Hematopoietic multipotent progenitor cell treated with erythropoietin and hydrocortisone succinate and interleukin-3 and kit ligand, for 17 days (in vitro differentiated cells): ENCODE data around the gene RELN.
"Not testable (repeated sequence)": the region's sequence is repeated elsewhere in the genome, so short reads cannot be mapped to it uniquely, and the experiment has no call there.

Experiments used
- DNase-seq: peaks from one replicate; pipeline ENCODE4 v3.0.0-alpha.2; 2015; ENCODE audit warnings: low spot score

The RELN gene

DNA sequence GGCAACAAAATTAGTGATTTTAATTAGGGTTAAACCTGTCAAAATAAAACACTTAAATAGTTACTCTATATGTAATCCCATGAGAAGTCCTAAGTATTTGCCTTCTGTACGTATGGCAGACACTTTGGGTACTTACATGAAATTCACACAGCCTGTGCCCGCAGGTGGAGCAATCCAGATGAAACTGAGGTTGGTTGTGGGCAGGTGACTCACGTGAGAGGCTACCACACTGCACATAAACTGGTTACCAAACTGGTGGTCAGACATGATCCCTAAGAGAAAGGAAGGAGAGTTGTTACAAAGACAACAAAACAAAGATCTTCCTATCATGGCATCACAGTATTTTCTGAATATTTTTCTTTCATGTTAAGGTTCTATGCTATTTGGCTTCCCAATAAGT is 156.1 kb downstream of the RELN start:
- DNase-seq, result no peak

DNA sequence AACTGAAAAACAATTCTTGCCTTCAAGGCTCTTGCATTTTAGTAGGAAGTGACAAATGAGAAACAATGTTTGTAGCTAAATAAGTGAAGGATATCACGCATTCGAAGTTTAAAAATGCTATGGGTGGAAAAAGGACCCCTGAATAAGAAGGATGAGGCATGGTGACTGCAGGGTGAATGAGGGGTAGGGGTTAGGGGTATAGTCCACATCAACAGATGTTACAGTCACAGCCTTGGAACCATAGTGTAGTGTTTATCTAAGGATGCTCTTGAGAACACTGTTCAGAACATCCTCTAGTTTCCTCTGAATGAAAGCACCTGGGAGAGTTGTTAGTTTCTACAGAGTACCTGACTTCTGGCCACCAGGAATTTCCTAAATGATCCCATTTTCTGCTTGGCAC is 157.0 kb downstream of the RELN start:
- no peak for DNase-seq

DNA sequence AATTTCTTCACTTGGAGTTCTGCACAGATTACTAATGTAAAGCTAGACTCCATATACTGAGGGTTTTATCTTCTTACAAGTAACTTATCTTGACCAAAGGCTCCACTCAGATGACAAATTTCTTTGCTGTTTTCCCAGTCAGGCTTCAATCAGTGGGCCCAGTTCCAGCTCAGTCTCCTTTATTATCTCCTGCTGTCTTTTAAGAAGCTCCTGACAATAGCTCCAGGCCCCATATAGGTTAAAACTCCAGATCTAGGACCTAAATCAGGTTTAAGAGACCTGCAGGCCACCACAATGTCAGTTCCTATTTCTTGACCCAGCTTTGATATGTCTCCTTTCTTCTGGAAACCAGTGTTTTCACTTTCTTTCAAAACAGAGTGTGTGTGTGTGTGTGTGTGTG is 165.2 kb downstream of the RELN start:
- DNase-seq, result no peak

DNA sequence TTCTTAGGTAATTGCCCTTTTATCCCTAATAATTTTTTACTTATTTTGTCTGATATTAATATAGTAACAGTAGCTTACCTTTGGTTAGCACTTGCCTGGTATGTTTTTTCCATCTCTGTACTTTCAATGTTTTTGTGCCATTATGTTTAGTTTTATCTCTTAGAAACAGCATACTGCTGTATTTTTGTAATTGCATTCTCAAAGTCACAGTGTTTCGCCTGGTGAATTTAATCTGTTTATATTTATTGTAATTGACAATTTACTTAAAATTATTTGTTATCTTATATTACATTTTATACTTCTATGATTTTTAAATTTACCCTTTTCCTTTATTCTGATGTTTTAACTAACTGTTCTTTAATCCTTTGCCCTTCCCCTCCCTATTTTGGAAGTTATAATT is 166.4 kb downstream of the RELN start:
- DNase-seq, result no peak

DNA sequence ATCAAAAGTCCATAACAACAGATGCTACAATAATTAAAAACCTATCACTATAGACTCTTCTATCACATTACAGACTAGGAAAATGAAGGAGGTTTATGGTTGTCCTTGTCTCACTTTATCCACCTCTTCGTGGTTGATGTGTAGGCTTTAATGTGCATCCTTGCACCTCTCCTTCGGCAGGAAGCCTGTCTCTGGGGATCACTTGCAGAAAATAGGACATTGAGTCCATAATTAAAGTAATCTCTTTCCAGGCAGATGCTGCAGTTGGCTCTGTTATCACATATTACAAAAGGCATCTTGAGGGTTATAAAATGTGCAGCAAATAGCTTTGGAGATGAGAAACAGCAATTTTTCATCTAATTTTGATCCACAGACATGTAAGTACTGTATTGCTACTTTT is 168.4 kb downstream of the RELN start:
- no peak for DNase-seq

DNA sequence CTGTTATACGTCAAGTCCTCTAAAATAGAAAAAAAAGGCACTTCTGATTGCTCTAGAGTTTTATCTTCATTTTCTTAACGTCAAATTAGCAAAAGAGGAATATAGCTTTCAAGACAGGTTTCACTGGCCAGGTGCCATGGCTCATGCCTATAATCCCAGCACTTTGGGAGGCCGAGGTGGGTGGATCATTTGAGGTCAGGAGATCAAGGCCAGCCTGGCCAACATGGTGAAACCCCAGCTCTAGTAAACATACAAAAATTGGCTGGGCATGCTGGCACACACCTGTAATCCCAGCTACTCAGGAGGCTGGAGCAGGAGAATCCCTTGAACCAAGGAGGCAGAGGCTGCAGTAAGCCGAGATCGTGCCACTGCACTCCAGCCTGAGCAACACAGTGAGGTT is 173.5 kb downstream of the RELN start:
- not testable (repeated sequence) for DNase-seq

DNA sequence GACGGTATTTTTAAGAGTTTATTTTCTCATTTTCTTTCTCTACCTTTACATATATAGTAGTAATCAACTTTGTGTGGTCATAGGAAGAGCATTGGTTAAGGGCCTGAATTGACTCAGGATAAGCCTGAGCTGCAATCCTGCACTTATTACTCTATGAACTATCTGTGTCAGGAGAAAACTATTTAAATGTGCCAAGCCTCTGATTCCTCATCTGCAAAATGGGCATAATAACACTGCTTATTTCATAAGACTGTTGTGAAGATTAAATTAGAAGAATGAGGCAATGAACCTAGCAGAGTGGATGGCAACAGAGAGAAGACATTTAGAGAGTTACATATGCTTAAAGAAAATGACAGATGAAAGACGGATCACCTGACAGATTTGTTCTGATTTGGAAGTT is 175.5 kb downstream of the RELN start:
- DNase-seq, result no peak

DNA sequence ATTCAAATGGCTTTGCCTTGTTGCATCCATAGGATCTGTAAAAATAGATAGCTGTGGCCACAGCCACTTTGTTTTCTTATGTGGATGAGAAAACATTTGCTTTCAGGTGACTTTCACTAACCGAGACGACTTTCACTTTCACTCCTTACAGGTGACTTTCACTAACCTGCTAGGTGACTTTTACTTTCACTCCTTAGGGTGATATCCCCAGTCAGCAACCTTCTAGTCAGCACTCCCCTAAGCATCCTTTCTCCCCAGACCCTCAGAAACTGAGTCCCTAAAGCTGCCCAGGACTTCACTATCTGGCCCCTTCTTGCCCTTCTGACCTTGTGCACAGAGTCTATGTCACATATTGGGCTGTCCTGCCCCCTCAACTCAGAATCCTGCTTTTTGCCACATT is 177.5 kb downstream of the RELN start:
- no peak for DNase-seq

DNA sequence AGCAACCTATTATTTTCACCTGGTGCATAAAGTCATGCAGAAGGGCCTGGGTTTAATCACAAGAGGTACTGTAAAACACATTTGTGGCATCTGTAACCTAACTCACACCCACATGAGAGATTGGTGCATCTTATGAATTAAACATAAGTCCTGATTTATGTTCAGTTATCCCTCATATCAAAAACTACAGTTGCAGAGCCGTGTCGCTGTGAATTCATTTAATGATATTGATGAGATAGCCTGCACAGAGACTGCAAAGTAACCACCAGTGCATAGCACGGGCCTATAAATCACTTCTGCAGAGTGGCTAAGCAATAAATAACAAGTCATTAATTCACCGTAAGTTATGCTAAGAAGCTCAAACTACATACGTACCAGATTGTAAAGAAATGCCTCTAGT is 178.2 kb downstream of the RELN start:
- DNase-seq, result no peak

DNA sequence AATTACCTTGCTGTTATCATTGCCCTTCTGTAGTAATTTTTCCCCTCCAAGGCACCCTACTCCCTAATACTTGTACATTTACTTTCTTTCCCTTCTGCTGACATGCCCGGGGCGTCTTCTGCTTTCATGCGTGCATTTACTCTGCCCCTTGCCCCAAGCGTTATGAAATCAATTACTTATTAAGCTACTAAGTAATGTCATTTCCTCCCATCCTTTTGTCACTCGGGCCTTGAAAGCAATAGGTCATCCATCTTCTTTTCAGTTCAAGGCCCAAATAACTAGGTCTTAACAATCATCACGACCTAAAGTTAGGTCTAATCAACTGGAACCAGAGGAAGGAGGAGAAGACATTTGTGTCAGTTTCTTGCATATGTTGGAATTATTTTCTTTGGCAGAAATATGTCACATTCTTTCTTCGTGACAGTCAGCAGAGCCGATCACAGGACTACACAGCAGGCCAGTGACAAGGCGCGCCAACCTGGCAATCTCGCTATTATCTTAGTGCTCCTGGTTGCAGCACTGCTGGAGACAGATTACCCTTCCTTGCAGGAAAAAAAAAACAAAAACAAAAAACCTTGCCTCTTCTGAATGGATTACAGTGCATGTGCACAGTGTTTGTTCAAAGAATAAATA is 179.2 kb downstream of the RELN start:
- DNase-seq, result no peak

DNA sequence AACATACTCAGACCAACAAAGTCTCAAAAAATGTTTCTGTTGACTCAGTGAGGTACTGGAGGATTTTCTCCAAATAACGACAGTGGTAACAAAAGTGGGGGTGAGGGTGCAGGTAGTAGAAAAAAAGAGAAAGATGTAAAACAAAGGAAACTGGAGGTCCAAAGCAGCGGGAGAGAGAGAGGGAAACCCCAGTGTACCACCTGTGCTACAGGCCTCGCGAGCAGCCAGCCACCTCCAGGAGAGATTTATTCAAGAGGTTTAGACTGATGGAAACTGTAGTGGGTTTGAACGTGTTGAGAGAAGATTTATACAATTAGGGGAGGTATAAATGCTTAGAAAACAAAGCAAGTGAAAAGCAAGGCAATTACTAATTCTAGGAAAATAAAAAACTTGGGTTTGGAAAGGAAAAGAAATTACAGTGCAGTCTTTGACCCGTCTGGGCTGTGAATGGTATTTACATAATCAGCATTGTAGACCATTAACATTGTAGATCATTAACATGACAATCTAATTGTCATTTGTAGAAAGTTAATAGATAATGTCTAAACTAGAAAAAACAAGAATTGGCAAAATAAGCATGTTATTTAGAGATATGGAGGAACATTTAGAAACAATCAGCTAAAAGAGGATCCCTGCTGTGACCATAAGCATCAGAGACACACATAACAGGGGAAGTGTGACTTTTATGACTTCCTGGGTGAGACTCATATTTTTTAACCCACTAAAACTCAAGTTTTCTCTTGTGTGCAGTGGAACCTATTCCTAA is 180.0 kb downstream of the RELN start:
- no peak for DNase-seq

DNA sequence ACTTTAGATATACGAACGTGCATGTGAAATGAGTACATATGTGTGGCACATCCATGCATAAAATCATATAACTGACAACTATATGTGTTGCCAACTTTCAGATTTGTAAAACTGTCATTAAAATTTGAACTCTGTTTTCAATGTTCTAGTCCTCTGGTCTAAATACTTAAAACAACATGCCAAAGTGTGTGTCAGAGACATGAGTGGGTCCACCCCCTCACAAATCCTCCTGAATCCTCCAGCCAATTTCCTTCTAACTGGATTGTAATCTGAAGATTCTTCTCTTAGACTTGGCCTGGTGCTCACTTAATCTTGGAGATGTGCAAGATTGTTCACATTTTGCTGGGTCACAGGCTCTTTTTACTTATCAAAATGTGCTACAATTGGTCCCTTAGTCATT is 184.1 kb downstream of the RELN start:
- no peak for DNase-seq

DNA sequence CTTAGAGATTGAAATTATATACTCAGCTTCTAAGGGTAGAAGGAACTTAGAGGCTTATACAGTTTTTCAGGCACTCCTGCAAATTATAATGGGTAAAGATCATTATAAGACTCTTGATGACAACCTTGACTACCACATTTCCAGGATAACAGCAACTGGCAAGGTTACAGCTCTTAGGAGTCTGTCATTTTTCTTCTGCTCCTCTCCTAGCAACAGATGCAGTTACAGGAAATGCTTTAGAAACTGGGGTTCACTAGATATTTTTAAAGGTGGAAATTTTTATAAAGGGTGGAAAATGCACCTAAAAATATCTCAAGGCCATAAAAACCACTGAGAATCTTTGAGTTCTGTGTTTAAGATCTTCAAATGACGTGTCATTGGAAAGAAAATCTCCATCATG is 185.8 kb downstream of the RELN start:
- DNase-seq, result no peak

DNA sequence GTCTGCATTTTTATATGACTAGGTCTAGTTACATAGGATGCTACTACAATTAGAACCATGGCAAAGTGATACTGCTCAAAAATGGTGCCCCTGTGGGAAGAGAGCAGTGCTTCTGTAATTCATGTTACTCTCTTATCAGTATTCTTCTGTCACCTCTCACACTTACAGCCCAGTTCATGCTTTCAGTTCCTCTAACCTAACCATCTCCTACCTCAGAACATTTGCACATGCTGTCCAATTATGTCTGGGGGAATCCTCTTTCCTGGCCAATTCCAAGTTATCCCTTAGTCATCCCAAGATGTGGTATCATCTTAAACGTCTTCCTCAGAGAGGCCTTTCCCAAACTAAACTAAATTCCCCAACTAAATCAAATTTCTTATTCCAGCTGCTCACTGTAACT is 190.2 kb downstream of the RELN start:
- DNase-seq, result no peak

DNA sequence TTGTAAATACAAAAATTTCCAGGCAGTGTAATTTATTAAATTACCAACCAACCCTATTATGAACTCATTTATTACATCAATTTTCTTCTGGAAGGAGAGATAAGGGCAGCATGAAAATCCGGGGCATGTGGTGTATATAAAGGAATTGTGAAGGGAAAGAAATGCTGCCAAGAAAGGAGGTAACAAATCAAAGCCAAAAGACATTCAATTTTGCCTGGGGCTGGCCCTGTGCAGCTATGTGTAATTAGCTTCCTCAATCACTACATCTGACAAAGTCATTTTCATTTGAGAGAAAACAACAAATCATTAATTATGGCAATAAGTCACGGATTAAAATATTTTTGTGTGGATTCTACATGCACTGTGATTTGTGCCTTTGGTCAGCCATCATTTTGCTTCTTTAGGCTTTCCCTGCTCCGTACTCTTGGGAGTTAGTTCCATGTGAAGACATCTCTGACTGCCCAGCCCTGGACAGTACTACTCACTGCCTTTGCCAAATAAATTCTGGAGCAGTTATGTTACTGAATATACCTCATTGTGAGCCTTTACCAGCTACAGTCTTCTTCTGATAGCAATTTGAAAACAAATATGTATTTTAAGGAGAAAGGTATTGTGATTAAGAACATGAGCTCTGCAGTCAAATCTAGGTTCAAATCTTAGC is 191.7 kb downstream of the RELN start:
- no peak for DNase-seq

DNA sequence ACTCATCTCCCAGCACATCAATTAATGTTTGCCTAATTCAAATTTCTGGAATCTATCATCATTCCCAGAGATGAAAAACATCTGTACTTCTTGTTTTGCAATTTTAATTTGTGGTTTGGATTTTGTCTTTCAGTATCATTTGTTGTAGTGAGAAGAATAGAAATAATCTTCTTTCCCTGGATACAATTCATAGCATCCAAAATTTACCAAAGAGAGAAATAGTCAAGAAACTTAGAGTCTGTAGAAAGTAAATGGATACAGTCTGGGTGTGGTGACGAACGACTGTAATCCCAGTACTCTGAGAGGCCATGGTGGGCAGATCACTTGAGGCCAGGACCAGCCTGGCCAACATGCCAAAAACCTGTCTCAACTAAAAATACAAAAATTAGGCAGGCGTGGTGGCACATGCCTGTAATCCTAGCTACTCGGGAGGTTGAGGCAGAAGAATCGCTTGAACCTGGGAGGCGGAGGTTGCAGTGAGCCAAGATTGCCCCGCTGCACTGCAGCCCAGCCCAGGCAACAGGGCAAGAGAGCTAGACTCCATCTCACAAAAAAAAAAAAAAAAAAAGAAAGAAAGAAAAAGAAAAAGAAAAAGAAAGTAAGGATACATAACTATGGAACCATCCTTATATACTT is 193.0 kb downstream of the RELN start:
- no peak for DNase-seq

DNA sequence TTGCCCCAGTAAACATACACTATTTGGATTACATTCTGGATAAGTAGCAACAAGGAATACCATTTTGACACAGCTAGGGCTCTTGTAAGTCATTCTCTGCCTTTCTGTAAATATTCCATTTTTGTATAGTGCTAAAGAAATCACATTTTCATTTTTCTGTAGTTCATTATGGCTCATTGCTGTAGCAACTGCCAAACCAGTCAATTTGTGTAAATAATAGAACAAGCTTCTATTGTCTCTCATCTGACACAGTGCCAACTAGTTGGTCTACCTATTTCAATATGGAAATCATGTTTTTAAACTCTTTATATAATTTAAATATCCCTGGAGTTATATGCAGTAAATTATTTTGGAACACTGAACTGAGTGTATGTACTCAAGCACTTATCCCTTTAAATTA is 193.7 kb downstream of the RELN start:
- no peak for DNase-seq

DNA sequence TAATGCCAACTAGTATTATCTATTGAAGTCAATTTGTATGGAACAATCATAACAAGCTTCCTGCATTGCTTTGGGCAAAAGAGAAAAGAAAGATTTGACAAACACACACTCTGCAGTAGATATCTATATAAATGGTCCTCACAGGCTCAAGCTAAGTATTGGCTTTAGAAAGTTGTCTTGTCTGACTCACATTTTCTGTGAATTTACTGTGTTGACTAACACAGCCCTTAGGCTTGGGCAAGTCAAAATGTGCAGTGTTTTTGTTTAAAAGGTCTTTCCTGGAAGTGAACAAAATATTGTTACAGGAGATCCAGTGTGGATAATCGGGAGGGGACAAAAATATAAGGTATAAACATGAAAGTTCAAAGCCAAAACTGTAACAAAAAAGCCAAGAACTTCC is 194.4 kb downstream of the RELN start:
- DNase-seq, result no peak

DNA sequence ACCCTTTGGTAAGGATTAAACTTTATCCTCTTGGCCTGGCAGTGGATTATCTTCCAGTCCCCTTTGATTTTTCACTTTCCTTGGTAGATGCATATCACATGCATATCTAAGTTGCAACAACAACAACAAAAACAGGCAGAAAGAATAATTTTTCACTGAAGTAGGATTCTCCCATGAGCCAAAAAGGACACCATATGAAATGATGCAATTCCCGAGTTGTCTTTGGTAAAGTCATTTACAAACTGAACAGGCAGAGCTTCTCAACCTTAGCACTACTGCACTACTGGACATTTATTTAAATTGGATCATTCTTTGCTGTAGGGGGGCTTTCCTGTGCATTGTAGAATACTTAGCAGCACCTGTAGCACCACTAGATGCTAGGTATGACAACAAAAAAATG is 195.0 kb downstream of the RELN start:
- DNase-seq, result no peak

DNA sequence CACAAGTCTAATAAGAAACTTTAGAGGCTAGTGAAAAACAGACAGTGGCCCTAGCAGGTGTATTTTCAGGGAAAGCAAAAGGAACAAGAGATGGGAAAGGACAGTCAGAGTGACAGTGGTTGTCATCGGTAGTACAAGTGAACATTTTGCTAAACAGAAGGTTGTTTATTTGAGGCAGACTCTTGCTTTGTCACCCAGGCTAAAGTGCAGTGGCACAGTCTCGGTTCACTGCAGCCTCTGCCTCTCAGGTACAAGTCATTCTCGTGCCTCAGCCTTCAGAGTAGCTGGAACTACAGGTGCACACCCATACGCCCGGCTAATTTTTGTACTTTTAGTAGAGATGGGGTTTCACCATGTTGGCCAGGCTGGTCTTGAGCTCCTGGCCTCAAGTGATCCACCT is 195.8 kb downstream of the RELN start:
- DNase-seq, result no peak

DNA sequence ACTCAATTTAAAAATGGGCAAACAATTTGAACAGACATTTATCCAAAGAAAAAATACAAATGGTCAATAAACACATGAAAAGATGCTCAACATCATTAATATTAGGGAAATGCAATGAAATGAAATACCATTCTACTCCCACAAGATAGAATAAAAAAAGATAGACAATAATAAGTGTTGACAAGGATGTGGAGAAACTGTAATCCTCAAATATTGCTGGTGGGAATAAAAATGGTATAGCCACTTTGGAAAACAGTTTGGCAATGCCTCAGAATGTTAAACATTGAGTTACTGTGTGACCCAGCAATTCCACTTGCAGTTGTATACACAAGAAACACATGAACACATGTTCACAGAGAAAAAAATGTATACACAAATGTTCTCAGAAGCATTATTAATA is 197.6 kb downstream of the RELN start:
- DNase-seq, result no peak

DNA sequence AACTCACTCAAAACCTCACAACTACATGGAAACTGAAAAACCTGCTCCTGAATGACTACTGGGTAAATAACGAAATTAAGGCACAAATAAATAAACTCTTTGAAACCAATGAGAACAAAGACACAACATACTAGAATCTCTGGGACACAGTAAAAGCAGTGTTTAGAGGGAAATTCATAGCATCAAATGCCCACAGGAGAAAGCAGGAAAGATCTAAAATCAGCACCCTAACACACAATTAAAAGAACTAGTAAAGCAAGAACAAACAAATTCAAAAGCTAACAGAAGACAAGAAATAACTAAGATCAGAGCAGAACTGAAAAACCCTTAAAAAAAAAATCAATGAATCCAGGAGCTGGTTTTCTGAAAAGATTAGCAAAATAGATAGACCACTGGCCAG is 202.4 kb downstream of the RELN start:
- DNase-seq, result not testable (repeated sequence)

DNA sequence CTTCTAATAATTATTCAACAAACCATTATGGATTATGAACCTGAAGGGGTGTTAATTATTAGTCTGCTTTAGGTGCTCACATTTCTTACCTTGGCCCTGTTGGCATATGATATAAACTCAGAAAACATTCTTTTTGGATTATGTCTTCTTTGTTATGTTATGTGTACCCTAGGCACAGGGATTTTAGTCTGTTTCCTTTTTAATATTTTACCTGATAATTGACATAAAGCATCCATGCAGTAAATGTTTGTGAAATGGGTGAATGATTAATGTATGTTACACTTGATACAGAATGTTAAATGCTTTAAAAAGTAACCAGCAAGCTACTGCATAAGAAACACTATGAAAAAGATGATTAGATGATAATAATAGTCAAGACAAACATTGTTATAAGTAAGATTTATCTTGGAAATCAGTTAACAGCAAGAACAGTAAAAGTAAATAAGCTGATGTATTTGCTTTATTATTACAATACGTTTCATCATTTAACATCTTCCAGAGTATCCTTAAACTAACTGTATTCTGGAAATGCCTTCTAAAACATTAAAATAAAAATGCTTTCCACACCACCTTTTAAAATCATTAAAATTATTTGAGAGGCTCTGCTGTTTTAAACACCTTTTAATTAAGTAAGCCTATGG is 204.7 kb downstream of the RELN start:
- no peak for DNase-seq
